Measurements from ENCODE around the gene KSR2.
"Not testable (repeated sequence)": the region's sequence is repeated elsewhere in the genome, so short reads cannot be mapped to it uniquely, and the experiment has no call there.

The KSR2 gene

DNA sequence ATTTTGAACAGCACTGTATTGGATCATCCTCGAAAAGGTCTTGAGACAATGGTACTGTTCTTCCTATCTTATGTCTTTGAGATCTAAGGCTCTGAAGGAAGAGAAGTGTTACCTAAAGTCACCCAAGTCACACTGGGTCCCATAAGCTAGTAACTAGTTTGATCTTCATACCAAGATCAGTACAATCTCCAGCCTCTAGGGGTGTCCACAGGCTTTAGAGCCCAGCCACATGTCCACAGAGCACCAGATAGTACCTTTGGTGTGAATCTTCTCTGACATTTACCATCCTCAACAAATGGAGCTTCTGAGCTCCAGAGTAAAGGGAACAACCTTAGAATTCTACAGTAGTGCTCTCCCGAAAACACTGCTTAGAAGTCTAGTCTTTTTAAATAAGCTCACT, 78.7 kb downstream of the KSR2 start:
- no peak for DNase-seq

DNA sequence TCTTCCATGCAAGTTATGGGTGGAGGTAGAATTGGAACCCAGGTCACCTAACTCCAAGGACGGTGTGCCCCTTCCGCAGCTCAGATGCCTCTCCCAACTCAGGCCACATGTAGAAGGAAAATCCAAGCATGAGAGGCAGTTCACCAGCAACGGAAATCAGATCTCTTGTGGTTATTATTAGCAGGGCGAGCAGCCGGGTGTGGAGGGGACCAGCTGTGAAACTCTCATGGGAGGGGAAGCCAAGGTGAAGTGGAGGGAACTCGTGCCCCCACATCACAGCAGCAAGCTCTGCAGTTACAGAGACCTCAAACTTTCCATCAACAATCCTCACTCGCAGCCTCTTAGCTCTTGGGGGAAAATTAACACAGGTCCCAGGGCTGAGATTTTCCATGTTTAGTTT, 79.7 kb downstream of the KSR2 start:
- DNase-seq, result no peak

DNA sequence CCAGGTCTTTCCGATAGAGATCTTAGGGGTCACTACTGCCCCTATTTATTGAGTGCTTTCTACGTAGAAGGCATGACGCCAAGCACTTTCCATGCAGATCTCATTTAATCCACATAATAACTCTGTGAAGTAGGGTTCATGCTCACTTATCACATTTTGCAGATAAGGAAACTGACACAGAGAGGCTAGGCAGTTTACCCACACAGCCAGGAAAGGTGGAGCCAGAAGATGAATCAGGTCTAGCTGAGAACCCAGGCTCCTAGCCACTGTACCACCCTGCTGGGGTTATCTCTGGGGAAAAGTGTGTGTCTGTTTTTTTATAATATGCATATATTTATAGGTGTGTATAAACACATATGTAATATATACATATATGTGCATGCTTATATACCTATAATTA, 83.6 kb downstream of the KSR2 start:
- no peak for DNase-seq

DNA sequence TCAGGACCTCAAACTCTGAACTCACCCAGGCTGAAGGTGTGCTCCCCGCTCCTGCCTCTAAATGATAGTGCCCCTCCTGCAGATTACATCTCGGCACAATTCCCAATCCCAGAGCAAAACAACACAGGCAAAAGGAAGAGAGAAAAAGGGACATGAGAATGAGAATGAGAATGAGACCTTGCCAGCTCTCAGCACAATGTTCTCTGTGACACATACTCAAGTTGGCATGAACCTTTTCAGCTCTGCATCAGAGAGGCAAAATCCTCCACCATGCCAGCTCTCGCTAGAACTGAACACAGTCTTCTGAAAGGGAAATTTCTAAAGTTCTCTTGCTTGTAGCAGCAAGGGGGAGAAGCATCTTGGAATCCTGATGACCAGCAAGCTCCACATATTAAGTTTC, 84.6 kb downstream of the KSR2 start:
- DNase-seq, result no peak

DNA sequence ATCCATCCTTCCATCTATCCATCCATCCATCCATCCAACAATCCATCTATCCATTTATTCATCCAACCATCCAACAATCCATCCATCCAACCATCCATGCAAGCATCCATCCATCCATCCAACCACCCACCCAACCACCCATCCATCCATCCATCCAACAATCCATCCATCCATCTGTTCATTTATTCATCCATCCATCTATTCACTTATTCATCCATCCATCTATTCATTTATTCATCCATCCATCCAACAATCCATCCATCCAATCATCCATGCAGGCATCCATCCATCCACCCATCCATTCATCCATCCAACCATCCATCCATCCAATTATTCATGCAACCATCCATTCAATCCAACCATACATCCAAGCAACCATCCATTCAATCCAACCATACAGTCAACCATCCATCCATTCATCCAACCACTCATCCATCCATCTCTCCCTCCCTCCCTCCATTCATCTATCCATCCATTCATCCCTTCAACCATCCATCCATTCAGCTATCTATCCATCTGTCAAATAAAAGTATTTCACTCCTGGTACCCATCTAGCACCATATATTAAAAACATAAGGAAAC, 86.1 kb downstream of the KSR2 start:
- DNase-seq, result no peak

DNA sequence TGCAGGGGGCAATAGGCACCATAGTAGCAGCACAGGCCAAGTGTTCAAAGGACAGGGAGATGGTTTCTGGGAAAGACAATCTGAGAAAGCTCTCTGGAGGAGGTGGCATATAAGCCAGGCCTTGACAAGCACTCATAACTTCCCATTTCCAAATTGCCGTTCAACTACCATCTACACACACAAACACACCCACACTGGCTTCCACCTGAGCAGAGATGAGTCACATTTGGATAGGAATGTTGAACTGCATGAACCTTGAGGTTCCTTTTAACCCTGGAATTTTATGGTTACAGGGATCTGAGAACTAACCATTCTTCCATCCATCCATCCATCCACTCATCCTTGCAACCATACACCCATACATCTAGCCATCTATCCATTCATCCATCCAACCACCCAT, 86.6 kb downstream of the KSR2 start:
- DNase-seq, result no peak

DNA sequence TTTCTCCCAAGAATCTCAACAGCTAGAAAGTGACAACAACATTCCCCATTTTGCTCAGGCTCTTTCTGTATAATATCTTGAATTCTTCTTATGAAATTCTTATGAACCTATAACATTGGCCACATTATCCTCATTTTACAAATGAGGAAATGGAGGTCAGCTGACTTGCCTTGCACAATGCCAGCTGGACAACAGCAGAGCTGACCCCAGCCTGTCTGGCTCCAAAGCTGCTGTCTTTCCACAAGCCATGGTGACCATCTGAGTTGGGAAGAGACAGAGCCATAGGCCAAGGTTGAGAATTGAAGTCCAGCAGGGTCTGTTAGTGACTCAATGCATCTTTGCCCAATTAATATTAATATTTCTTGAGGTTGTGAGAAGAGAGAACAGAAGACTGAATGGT, 87.3 kb downstream of the KSR2 start:
- DNase-seq, result no peak

DNA sequence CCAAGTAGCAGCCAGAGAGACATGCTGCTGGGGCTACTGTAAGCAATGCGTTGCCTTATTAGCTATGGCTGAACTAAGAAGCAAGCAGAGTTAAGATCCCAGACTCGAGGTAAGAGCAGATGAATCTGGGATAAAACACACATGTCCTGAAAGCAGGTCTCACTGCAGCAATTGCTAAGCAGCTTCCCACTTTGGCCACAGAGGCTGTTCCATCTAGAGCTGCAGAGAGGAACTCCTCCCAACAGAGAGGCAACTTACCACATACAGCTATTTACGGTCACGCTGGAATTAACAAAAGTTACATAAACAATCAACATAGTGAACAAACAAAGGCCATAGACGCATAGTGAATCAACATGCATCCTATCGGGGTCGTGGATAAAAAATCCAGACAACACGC, 90.2 kb downstream of the KSR2 start:
- DNase-seq, result no peak

DNA sequence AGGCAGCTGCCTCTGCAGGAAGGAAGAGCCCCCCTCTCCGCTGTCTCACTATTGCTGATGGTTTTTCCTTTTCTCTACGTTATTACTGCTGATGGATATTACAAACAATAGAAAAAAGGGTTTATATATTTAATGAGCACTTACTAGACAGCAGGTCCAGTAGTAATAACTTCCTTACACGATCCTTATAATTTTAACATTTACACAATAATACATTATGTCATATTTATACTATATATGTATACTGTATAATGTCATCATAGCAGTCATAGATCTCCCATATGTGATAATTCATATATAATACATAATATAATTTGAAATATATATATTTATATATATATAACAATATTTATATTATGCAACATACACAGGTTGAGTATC, 92.4 kb downstream of the KSR2 start:
- DNase-seq, result no peak

DNA sequence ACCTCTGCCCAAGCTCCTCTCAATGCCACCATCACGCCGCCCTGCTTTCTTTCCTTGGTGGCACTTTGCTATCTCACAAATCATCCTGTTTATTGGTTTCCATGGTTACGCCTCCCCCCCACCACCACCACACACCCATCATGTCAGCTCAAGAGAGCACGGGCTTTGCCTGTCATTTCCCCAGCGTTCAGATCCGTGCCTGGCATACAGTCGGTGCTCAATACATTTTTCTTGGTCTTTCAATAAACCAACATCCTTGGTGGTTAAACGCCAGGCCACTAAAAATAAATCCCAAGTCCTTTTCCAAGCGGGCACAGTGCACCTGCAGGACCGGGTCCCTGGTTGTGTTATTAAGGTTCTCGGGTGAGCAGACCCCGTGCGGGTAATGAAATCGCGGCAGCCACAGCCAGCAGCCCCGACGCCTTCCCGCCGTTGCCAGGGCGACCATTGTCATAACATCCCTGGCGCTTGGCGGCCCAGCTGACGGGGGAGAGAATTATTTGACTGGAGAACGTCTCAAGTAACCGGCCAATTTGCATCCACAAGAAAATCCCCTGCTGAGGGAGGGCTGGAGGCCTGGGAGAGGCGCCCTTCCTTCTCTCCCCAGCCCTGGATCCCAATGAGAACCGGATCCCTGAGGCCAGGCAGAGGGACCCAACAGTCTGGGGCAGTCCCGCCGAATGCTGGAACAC, 92.9 kb downstream of the KSR2 start:
- peak; percentile 51 for DNase-seq

DNA sequence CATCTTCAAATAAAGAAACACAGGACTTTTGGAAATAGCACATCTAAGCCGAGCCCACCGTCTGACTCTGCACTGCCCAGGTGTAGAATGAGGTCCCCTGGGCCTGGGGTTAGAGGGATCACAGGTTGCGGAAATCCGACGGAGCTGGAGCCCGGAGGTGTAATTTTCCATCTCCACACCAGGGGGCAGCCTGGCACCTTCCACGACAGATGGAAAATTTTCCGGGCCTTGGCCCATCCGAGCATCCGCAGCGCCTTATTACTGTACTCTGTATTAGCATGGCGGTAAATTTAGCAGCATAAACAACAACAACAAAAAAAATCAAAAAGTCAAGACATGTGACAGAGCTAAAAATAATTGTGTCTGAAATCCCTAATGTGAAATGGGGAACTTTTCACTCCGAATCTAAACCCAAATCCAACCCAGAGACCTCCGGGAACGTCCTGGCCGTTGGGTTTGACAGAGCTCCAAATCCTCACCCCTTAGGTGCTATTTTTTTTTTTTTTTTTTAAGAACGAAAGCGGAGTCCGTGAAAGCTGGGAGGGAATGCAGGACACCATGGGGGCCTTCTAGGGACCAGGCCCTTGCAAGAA, 93.9 kb downstream of the KSR2 start:
- DNase-seq, result peak; percentile 47

DNA sequence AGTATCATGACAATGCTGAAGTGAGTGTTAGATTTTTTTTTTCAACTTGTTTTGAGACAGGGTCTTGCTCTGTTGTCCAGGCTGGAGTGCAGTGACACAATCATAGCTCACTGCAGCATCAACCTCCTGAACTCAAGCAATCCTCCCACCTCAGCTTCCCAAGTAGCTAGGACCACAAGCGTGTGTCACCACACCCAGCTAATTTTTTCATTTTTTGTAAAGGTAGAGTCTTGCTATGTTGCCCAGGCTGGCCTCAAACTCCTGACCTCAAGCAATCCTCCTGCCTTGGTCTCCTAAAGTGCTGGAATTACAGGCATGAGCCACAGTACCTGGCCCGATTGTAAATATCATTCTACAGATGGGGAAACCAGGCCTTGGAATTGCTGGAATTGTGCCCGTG, 94.6 kb downstream of the KSR2 start:
- DNase-seq, result not testable (repeated sequence)

DNA sequence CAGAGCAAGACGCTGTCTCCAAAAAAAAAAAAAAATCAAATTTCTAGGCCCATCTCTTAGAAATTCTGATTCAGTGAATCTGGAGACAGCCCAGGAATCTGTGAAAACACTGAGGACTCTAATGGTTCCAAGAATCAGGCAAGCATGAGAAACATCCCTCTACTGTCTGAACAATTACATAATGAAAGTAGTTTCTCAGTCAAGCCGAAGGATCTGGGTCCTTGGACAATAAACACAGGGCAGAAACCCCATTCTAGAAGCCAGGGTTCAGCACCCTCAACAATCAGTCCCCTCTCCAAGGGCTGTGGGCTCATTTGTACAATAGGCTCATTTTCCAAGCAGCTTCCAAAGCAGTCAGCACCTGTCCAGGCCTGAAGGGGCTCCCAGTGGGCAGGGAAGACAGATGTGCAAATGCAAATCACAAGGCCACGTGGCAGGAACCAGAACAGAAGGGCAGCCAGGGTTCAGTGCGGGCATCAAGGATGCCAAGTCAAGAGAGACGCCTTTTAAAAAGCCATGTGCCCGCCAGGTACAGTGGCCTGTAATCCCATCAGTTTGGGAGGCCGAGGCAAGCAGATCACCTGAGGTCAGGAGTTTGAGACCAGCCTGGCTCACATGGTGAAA, 96.1 kb downstream of the KSR2 start:
- no peak for DNase-seq

DNA sequence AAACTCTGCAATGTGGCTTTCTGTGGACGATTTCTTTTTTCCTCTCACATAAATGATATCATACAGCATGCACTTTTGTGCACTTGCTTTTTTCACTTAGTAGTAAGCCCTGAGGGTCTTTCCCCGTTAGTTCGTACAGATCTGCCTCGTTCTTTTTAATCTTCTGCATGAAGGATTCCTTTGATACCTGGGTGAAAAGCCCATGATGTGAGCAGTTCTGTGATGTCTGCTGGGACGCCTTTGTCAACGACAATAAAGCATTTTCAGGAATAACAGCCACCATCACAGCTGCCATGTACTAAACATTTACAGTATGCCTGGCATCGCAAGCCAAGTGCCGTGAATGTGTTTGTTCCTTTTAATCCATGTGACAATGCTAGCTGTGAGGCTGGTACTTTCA, 99.2 kb downstream of the KSR2 start:
- DNase-seq, result no peak

DNA sequence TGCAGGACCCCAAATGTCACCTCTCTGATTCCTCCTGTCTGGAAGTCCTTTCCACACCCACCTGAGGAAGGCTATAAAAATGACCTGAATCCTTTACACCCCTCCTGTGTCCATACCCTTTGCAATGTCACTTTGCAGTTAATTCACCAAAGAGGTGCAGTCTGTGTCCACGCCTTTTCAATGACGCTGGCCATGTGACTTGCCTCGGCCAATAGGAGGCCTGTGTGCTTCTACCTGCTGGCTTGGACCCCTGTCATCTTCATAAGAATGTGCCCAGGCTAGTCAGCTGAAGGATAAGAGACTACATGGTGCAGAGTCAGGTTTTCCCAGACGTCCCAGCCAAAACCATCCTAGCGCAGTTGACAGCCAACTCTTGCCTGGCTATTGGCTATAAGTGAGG, 101.4 kb downstream of the KSR2 start:
- no peak for DNase-seq

DNA sequence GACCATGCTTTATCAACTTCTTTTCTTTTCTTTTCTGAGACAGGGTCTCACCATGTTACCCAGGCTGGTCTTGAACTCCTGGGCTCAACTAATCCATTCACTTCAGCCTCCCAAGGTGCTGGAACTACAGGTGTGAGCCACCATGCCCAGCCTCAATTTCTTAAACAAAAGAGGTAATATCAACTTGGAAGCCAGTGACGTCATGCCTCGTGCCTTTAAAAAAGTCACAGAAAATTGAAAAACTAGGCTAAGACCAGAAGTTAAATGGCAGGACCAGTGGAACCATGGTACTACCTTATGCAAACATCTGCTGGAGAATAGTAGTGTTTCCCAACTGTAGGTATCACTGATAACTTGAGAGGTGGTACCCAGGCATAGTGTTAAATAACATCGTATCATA, 103.3 kb downstream of the KSR2 start:
- DNase-seq, result no peak

DNA sequence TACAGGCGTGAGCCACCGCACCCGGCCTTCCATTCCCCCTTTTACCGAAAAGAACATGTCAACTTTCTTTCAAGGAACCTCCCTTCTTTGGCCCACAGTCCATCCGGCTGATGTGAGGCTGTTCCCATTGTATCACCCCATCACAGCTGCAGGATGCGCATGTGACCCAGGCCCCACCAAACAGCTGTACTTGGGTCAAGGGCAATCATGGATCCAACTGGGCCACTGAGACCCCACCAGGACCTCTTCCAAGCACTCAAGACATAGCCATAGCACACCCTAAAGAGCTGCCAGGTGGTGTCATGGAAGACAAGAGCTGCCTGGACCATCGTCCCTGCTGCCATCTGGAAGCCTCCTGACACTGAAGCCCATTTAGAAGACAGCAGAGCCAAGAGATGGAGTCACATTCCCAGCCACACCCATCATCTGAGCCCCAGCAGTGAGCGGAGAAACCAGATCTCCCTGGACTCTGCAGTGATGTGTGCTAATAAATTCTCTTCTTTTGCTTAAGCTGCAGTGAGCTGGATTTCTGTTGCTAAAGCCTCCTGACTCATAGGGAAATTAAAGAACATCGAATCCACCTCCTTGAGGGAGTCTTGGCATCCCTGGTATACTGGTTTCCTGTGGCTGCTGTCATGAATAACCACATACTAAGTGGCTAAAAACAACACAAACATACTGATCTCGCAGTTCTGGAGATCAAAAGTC, 105.6 kb downstream of the KSR2 start:
- DNase-seq, result no peak

DNA sequence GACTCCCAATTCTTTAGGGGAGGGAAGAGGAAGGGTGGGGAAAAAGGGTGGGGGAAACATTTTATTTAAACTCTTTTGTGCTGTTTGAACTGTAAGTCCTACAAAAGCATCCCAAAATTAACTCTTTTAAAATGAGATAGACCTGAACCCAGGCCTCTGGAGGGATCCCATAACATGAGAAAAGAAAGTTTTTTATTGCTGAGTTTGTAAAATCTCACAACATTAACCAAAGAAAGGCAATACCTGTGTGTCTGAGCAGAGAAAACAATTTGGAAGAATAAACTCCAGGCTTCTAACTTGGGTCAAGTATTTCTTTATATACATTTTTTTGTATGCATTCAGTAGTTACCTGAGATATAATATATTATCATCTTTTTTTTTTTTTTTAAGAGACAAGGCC, 107.1 kb downstream of the KSR2 start:
- DNase-seq, result no peak

DNA sequence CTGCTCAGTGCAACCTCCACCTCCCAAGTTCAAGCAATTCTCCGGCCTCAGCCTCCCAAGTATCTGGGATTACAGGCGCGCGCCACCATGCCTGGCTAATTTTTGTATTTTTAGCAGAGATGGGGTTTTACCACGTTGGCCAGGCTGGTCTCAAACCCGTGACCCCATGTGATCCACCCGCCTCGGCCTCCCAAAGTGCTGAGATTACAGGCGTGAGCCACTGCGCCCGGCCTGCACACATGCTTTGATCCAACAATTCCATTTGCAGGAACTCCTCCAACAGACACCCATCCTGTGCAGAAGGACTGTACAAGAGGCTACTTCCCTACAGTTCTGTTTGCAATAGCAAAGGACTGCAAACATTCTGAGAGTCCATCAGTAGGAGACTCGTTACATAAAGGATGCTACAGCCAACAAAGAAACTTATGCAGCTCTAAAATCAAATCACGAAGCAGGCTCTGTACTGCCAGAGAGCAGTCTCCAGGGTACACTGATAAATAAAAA, 108.0 kb downstream of the KSR2 start:
- not testable (repeated sequence) for DNase-seq

DNA sequence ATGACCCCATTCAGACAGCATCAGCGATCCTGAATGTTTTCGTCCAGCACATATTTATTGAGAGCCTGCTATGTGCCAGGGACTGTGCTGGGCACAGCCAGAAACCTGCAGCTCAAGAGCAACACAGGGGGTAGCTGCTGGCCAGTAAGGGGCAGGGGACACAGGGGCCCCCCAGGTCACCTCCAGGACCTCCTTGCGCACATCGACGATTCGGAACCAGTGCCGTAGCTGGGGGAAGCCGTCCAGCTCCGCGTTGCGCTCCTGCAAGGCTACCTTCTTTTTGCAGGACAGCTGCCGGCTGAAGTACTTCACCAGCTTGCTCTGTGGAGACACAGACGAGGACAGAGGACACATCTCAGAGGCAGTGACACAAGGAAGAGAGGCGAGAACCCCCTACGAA, 108.7 kb downstream of the KSR2 start:
- no peak for DNase-seq

DNA sequence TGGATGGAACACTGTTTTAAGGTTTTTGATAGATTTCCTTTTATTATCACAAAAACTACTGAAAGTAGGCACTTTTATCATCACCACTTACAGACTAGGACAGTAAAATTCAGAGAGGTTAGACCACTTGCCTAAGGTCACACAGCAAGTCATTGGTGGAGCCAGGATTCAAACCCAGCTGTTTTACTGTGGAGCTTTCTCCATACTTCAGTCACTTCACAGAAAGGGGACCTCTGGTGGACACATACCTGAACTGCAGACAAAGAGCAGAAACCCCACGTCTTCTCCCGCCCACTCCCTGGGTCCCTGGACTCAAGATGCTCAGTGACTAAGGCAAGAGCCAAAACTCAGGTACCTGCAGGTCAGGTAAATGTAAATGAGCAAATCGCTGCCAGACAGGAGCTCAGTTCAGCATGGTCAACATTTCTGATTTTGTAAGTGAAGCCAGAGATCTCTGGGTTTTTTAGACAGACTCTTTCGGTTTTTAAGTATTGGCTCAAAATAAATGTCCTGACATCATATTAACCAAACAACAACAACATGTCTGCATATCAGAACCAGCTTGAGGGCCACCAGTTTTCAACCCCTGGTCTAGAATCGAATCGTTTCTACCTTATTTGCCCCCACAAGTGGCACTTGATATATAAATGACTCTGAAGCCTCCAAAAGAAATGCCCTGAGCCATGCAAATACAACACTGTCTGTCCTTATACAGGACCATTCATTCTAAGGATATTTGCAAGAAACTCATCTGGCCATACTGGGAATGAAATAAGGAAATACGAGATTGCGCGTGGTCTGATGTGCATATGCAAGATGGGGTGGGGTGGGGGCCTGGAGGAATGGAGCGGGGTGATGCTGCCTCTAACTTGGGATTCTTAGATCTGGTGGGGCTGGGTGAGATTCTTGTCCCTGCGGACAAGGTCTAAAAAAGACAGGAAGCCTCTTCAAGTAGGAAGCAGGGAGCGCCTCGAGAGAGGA, 110.9 kb downstream of the KSR2 start:
- DNase-seq, result peak; percentile 26

DNA sequence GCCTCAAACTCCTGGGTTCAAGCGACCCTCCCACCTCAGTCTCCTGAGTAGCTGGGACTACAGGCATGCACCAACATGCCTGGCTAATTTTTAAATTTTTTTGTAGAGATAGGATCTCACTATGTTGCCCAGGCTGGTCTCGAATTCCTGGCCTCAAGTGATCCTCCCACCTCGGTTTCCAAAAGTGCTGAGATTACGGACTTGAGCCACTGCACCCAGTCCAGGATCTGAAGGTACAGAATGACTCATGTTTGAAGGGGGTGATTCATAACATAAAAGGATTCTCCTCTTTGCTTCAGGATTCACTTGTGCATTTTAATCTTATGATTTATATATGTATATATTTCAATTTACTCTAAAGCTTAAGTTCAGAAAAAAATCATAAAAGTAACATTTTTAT, 111.7 kb downstream of the KSR2 start:
- not testable (repeated sequence) for DNase-seq

Data from effector CD4-positive, alpha-beta T cell (primary cell).